NOMO-1 (cell line): ENCODE results near the gene MCU.
"Not testable (repeated sequence)": the region's sequence is repeated elsewhere in the genome, so short reads cannot be mapped to it uniquely, and the experiment has no call there.

Source experiments
- DNase-seq, 2 experiments: peaks; one replicate each; lab custom pipeline; 2025; ENCODE audit not compliant: unreplicated experiment in 2 of 2; lab: John Stamatoyannopoulos, UW

MCU gene

DNA sequence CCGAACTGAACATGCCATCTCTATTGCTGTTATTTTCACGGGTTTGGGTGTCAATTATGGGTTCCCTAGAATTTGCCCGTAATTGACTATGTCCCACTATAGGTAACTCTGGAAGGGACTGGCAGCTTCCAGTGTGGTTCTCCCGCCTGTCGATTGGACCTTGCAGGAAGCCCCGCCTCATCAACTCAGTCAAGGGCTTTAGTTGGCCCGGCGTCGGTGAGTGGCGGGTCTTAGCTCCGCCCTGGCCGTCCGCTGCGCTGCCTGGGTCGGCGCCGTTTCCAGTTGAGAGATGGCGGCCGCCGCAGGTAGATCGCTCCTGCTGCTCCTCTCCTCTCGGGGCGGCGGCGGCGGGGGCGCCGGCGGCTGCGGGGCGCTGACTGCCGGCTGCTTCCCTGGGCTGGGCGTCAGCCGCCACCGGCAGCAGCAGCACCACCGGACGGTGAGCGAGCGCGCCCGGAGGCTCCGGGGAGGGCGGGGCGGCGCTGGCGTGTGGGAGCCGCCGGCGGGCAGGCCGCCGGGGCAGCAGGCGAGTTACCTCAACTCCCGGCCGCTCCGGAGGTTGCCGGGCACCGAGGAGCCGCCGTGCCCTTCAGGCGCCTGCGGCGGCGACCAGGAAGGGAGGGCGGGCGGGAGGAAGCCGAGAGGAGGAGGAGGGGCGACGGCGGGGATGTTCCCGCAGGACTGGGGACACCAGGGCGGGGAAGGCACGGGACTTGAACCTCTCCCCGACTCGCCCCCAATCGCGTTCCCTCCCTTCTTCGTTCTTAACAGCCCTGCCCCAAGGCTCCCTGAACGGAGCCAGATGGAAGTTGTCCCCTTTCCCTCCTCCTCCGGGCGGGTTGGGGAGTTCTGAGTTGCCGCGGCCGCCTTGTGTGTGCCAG, at the start of gene MCU:
Gene MCU, plus strand, starts transcription at position 281 of the 881 bp plus-strand sequence. Its CDS starts 9 bp downstream, at position 290.
- peak; percentile 94 for DNase-seq

- DNase-seq: no peak
Measured at GRCh38 chr10:72642318-72642717, 49.6 kb upstream of the MCU start.

GRCh38 chr10:72645263-72645858, 46.6 kb upstream of the MCU start:
- DNase-seq: no peak

DNA sequence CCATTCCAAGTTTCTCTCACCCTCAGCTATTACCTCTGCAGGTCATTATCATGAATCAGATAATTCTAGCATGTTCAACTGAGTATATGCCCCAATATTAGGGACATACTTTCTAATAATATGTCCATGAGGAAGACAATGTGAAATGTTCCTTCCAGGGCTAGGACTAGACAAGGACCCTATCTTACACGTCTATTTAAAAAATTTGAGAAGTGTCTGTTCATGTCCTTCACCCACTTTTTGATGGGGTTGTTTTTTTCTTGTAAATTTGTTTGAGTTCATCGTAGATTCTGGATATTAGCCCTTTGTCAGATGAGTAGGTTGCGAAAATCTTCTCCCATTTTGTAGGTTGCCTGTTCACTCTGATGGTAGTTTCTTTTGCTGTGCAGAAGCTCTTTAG, 45.0 kb upstream of the MCU start:
- DNase-seq: not testable (repeated sequence)

GRCh38 chr10:72648301-72648700, 43.6 kb upstream of the MCU start:
- DNase-seq: peak in 1 of 2 experiments; percentile 51

DNA sequence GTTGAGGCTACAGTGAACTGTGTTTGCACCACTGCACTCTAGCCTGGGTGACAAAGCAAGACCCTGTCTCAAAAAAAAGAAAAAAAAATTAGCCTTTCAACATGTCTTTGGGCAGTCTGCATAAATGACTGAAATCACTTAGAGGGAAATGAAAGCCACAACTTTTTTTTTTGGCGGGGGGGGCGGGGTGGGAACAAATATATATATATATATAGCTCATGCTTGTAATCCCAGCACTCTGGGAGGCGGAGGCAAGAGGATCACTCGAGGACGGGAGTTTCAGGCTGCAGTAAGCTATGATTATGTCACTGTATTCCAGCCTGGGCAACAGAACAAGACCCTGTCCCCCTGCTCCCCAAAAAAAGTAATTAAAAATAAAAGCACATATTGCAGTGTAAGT, 42.7 kb upstream of the MCU start:
- DNase-seq: peak; percentile 33 to 52

DNA sequence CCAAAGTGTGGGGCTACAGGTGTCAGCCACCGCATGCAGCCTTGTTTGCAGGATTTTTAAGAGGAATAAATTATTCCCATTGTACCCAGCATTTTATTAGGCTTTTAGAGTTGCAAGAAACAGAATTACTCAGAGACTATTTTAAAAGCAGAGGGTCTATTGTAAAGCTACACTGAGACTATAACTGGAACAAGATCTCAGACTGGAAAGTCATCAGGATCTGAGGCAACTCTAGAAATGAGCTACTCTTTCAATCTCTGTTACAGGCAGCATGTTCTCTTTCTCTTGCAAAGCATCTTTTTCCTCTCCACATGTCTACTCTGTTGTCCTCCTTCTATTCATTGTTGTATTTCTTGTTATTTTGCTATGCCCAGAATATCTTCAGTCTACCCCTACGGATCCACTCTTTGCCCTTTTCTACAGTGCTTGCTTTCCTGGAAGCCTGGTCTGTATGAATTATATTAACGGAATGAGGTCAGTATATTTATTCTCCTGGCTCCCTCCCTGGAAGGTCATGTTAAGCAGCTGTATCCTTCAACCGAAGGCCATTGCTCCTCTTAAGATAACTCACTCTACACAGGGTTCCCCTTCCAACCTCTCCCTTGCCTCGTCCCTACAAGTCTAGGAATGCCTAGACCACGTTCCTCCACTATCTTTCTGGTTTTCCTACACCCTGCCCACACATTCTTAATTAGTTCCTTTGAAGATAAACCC, 38.4 kb upstream of the MCU start:
- no peak for DNase-seq

DNA sequence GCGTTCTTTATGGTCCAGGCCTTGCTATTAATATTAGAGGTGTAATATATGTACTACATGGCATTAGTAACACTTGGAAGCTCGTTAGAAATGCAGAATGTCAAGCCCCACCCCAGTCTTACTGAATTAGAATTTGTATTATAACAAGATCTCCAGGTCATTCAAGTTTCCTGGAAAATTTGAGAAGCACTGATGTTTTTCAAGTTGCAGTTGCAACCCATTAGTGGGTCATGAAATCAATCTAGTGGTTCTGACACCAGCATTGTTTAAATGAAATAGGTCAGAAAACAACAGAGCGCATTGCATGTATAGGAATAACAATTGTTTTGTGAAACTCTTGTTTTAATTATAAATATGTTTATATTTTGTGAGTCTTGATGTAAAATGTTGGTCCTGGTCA, 37.2 kb upstream of the MCU start:
- DNase-seq: no peak

- no peak for DNase-seq
Measured at GRCh38 chr10:72658696-72659400, 33.1 kb upstream of the MCU start.

DNA sequence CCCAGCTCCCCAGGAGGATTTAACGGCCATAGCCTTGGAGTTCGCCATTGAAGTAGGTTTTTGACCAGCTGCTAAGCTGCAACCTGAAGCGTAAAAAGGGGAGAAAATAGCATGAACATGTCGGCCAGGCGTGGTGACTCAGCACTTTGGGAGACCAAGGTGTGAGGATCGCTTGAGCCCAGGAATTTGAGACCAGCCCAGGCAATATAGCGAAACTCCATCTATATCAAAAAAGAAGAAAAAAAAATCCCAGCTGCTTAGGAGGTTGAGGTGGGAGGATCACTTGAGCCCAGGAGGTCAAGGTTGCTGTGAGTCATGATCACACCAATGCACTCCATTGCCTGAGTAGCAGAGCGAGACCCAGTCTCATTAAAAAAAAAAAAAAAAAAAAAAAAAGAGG, 32.2 kb upstream of the MCU start:
- DNase-seq: no peak

DNA sequence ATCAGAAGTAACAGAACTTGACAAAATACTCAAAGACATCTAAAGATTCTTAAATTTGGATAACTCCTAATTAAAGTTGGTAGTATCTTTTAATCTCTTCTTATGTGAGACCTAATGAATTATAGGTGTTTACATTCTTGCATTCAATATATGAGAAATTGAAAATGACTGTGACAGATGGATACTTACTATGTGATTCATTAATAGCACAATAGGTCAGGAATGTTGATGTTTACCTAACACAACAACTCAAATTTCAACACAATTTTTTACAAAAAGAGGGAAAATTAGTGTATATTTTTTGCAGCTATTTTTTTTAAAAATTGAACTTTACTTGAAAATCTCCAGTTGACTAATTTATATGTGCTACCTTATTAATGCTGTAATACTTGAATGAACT, 31.7 kb upstream of the MCU start:
- DNase-seq: no peak

GRCh38 chr10:72661431-72661830, 30.5 kb upstream of the MCU start:
- DNase-seq: no peak

DNA sequence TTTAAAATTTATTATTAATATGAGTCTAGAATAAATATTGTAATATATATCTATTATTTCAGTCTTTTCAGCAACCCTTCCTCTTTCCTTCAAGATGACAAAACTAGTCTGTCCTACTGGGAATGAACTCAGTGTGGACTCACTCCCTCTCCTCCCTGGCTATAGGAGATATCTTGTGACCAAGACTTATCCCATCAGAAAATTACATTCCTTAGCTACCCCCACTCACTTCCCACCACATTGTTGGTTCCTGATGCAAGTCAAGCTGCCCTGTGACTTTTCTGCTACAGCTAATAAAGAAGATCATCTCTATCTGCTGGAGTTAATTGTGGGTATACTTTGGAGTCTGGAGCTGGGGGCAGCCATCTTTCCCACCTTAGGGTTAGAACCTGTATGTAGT, 28.0 kb upstream of the MCU start:
- DNase-seq: no peak

GRCh38 chr10:72665925-72666324, 26.0 kb upstream of the MCU start:
- no peak for DNase-seq

- DNase-seq: no peak
Measured at GRCh38 chr10:72667207-72667864, 24.6 kb upstream of the MCU start.

DNA sequence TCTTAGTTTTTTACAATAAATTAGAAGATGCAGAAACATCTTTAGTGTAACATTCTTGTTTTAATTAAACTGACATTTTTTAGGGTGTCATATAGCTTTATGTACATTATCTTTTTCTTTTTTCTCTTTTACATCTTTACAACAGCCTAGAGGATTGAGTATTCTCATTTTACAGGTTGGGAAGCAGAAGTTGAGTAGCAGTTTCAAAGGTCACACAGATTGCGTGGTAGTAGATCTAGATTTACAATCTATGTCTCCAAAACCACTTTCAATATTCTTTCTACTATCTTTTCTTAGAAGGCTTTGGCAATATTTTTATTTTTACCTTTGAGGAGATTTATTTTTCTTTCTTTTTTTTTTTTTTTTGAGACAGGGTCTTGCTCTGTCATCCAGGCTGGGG, 18.7 kb upstream of the MCU start:
- no peak for DNase-seq

DNA sequence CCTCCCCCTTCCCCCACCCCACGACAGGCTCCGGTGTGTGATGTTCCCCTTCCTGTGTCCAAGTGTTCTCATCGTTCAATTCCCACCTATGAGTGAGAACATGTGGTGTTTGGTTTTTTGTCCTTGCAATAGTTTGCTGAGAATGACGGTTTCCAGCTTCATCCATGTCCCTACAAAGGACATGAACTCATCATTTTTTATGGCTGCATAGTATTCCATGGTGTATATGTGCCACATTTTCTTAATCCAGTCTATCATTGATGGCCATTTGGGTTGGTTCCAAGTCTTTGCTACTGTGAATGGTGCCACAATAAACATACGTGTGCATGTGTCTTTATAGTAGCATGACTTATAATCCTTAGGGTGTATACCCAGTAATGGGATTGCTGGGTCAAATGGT, 17.8 kb upstream of the MCU start:
- DNase-seq: not testable (repeated sequence)

DNA sequence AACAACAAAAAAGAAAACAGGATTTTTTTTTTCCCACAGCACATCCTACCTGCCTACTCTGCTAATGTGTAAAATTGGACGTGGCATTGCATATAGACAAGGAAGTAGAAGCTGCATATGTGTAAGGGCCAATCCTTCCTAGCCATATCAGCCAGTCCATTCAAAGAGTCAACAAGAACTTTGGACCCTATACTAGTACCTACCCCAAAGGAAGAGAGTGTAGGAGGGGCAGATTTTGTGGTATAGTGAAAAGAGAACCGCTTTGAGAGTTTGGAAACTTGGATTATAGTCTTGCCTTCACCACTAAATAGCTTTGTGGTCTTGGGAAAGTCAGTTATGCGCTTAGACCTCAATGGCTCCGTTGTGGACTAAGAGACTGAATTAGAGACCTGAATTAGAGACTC, 12.1 kb upstream of the MCU start:
- DNase-seq: no peak

- DNase-seq: no peak
Measured at GRCh38 chr10:72682638-72683037, 9.3 kb upstream of the MCU start.

DNA sequence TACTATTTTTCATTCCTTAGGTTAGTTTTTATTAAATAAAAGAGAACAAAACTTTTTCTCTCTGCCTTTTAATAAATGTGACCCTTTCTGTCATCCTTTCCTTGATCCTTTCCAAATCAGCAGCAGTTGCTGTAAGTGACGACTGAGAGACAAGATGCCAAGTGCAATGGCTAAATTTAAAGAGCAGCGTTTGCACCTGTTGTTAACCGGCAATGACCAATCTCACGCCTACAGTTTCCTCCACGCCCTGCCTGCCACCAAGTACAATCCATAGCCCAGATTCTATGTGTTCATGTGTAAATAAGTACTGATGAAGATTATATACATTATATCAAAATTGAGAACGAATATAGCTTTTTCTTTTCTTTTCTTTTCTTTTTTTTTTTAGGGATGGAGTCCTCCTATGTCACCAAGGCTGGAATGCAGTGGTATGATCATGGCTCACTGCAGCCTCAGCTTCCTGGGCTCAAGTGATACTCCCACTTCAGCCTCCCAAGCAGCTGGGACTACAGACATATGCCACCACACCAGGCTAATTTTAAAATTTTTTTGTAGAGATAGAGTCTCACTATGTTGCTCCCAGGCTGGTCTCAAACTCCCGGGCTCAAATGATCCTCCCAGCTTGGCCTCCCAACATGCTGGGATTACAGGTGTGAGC, 6.5 kb upstream of the MCU start:
- DNase-seq: no peak
